ENCODE results near the gene XYLT1. TPM values are rescaled to one million over a fixed set of nuclear protein-coding genes. Genes with fewer than 3 reads are reported as not detected.
"Not testable (repeated sequence)": the region's sequence is repeated elsewhere in the genome, so short reads cannot be mapped to it uniquely, and the experiment has no call there.

Gene XYLT1
- total and polyA plus RNA-seq, 10 of the 15 experiments (the other 5 are each of a cell fraction or from before 2014, with no cell fraction given) = 0.88 to 14.8 (median 5.8) TPM

- ATAC-seq (no peak), FAIRE-seq (no peak), DNase-seq (ENCODE audit: low read depth, low spot score) (no peak)
- no TSS peak for BruUV-seq (replicated peaks)
- no peak for TF ChIP-seq SRF (IDR thresholded peaks at IDR 0.05; ENCODE audit: low read depth in 2 of 2, low read length in 2 of 2)
- no peak for TF ChIP-seq RFX5 (IDR thresholded peaks at IDR 0.05; ENCODE audit: low read depth, low read length)
- no peak for TF ChIP-seq PAX5 (IDR thresholded peaks at IDR 0.05; ENCODE audit: borderline replicate concordance, low read depth, low read length)
- TF ChIP-seq BHLHE40 (IDR thresholded peaks at IDR 0.05; ENCODE audit: borderline replicate concordance in 1 of 2, low read depth in 2 of 2, low read length in 1 of 2) = no peak
- no peak for TF ChIP-seq FOXM1 (IDR thresholded peaks at IDR 0.05; ENCODE audit: low read depth, low read length)
- TF ChIP-seq NR2C1 (IDR thresholded peaks at IDR 0.05) = no peak
- TF ChIP-seq IRF3 (IDR thresholded peaks at IDR 0.05) = no peak
- no peak for TF ChIP-seq PBX3 (IDR thresholded peaks at IDR 0.05; ENCODE audit: insufficient replicate concordance, low read depth, low read length)
- no peak for TF ChIP-seq RBBP5 (conservative IDR thresholded peaks at IDR 0.05)
- TF ChIP-seq BRCA1 (IDR thresholded peaks at IDR 0.05; ENCODE audit: low read depth, low read length) = no peak
- no peak for TF ChIP-seq RCOR1 (conservative IDR thresholded peaks at IDR 0.05; ENCODE audit: low read depth, low read length)
- TF ChIP-seq ZNF274 (IDR thresholded peaks at IDR 0.05; ENCODE audit: insufficient read depth, insufficient read length) = no peak
- TF ChIP-seq SREBF1 (IDR thresholded peaks at IDR 0.05; ENCODE audit: low read length) = no peak
- no peak for TF ChIP-seq ZNF217 (IDR thresholded peaks at IDR 0.05)
- no peak for TF ChIP-seq CREM (IDR thresholded peaks at IDR 0.05; ENCODE audit: low read depth)
- Histone ChIP-seq H3K4me3 (no peak overlapping the region), H3K36me3 (ENCODE audit: control insufficient read depth in 2 of 2, insufficient read depth in 2 of 2, low read length in 1 of 2) (no peaks in the 10 kb centered on the region), H3K27ac (ENCODE audit: control insufficient read depth, insufficient read depth) (no peak overlapping the region), H3K9me3 (replicated peaks; ENCODE audit: control insufficient read depth, insufficient read depth, low read length) (no peaks in the 10 kb centered on the region), H3K27me3 (replicated peaks in 1 of 2; ENCODE audit: control insufficient read depth in 2 of 2, insufficient read depth in 2 of 2, low read length in 1 of 2) (no peaks in the 10 kb centered on the region), H3K79me2 (ENCODE audit: control insufficient read depth, insufficient read depth, low read length) (no peaks in the 10 kb centered on the region), H3K4me2 (ENCODE audit: control insufficient read depth, insufficient read depth) (no peak overlapping the region), H3K9ac (ENCODE audit: control insufficient read depth, insufficient read depth, low read length) (no peak overlapping the region), H3K4me1 (ENCODE audit: control insufficient read depth, insufficient read depth, low read length) (peaks cover under 1% of the 10 kb centered on the region; the same call in 1 of the 2 replicates), H2AFZ (ENCODE audit: control insufficient read depth, low read depth, low read length) (no peak overlapping the region), H4K20me1 (ENCODE audit: control insufficient read depth, insufficient read depth) (no peaks in the 10 kb centered on the region)
- intact Hi-C loops (cut with micrococcal nuclease; ENCODE audit: unreplicated experiment) (no loop called here), in situ Hi-C loops (cut with MboI) (no loop called here)
- RAD21 ChIA-PET (ENCODE audit: unreplicated experiment) = no interaction called here
- POLR2A ChIA-PET = no interaction called here
- 59% methylated on average over 2 of the region's 2 CpGs for WGBS (ENCODE audit: insufficient coverage, insufficient replicate concordance, low lambda C conversion rate, missing lambda C conversion rate)
- CTCF ChIA-PET = interaction anchor here (1.6 to 2.0 kb wide), 2 partner anchors 14 to 97 kb away, joined by 4 to 7 read pairs; no protein-coding TSS in a partner anchor
- SMC1A ChIA-PET (ENCODE audit: uncharacterized antibody, unreplicated experiment) = interaction anchor here (0.9 kb wide), 1 partner anchor 224 kb away, joined by 3 read pairs; no protein-coding TSS in a partner anchor
Measured at GRCh38 chr16:17481736-17482135, 11.0 kb upstream of the XYLT1 start.

- ChIA-PET SMC1A (ENCODE audit: uncharacterized antibody, unreplicated experiment) (interaction anchor here (1.1 to 1.9 kb wide), 3 partner anchors 102 to 199 kb away, joined by 3 to 6 read pairs (median 3); no protein-coding TSS in a partner anchor), RAD21 (ENCODE audit: unreplicated experiment) (interaction anchor here (0.5 to 1.5 kb wide), 7 partner anchors 10 to 615 kb away, joined by 3 to 4 read pairs (median 3); no protein-coding TSS in a partner anchor), CTCF (interaction anchor here (0.9 to 1.2 kb wide), 5 partner anchors 10 to 191 kb away, joined by 3 to 18 read pairs (median 4); no protein-coding TSS in a partner anchor)
- H3K9ac ChIP-seq (ENCODE audit: control insufficient read depth, insufficient read depth, low read length); in situ Hi-C loops (cut with MboI); H3K27ac ChIP-seq (ENCODE audit: control insufficient read depth, insufficient read depth); H4K20me1 ChIP-seq (ENCODE audit: control insufficient read depth, insufficient read depth); H3K36me3 ChIP-seq (ENCODE audit: control insufficient read depth in 2 of 2, insufficient read depth in 2 of 2, low read length in 1 of 2); H3K79me2 ChIP-seq (ENCODE audit: control insufficient read depth, insufficient read depth, low read length); H3K9me3 ChIP-seq (replicated peaks; ENCODE audit: control insufficient read depth, insufficient read depth, low read length); POLR2A ChIA-PET; H3K4me2 ChIP-seq (ENCODE audit: control insufficient read depth, insufficient read depth); H3K4me3 ChIP-seq; FAIRE-seq; H3K27me3 ChIP-seq (replicated peaks in 1 of 2; ENCODE audit: control insufficient read depth in 2 of 2, insufficient read depth in 2 of 2, low read length in 1 of 2); ATAC-seq; H2AFZ ChIP-seq (ENCODE audit: control insufficient read depth, low read depth, low read length); DNase-seq (ENCODE audit: low read depth, low spot score); BruUV-seq (replicated peaks): not testable (repeated sequence)
- intact Hi-C loops (cut with micrococcal nuclease; ENCODE audit: unreplicated experiment) = loop anchor here (5.0 kb wide), 1 partner anchor 50 kb away; no protein-coding TSS in a partner anchor
- WGBS (ENCODE audit: insufficient coverage, insufficient replicate concordance, low lambda C conversion rate, missing lambda C conversion rate) = 48% methylated on average over 6 of the region's 6 CpGs
- peaks cover 18% of the 10 kb centered on the region for H3K4me1 ChIP-seq (ENCODE audit: control insufficient read depth, insufficient read depth, low read length)
Measured at GRCh38 chr16:17477260-17477545, 6.4 kb upstream of the XYLT1 start.

Data from GM12878 (cell line).